Nephron (organoid): ENCODE measurements around the gene FBXW8.

Experiments
- H3K27ac Mint-ChIP-seq, 3 experiments: 2 replicates each; pipeline ENCODE4 v1.8.0; 2020; ENCODE audit warnings: mixed read lengths in 3 of 3, mild to moderate bottlenecking in 2 of 3, moderate library complexity in 1 of 3
- H3K27me3 Mint-ChIP-seq: 2 replicates; pipeline ENCODE4 v1.8.0; 2021; ENCODE audit warnings: low read depth, mild to moderate bottlenecking, moderate library complexity, mixed read lengths
- H3K36me3 Mint-ChIP-seq: 2 replicates; pipeline ENCODE4 v1.8.0; 2020; ENCODE audit warnings: low read depth, mixed read lengths
- H3K4me1 Mint-ChIP-seq: 2 replicates; pipeline ENCODE4 v1.8.0; 2020; ENCODE audit warnings: mixed read lengths
- H3K4me3 Mint-ChIP-seq, 3 experiments: 2 replicates each; pipeline ENCODE4 v1.8.0; 2020; ENCODE audit warnings: mild to moderate bottlenecking in 3 of 3, mixed read lengths in 3 of 3, moderate library complexity in 2 of 3
- H3K9me3 Mint-ChIP-seq: 2 replicates; pipeline ENCODE4 v1.8.0; 2020; ENCODE audit warnings: mixed read lengths
- TF ChIP-seq, protein P1 (sequence below), 3 experiments: fragments of 200-600 bp; sonication (generic); IDR thresholded peaks; one replicate each; pipeline ENCODE4 v1.5.0; 2021; ENCODE audit warnings: antibody characterized with exemption in 3 of 3; ENCODE audit not compliant: unreplicated experiment in 3 of 3

The FBXW8 gene

GRCh38 chr12:117064049-117064448, 153.3 kb downstream of the FBXW8 start:
- no peak overlapping the region for H3K4me3 Mint-ChIP-seq
- no peak overlapping the region for H3K27ac Mint-ChIP-seq
- TF ChIP-seq, protein P1, sequence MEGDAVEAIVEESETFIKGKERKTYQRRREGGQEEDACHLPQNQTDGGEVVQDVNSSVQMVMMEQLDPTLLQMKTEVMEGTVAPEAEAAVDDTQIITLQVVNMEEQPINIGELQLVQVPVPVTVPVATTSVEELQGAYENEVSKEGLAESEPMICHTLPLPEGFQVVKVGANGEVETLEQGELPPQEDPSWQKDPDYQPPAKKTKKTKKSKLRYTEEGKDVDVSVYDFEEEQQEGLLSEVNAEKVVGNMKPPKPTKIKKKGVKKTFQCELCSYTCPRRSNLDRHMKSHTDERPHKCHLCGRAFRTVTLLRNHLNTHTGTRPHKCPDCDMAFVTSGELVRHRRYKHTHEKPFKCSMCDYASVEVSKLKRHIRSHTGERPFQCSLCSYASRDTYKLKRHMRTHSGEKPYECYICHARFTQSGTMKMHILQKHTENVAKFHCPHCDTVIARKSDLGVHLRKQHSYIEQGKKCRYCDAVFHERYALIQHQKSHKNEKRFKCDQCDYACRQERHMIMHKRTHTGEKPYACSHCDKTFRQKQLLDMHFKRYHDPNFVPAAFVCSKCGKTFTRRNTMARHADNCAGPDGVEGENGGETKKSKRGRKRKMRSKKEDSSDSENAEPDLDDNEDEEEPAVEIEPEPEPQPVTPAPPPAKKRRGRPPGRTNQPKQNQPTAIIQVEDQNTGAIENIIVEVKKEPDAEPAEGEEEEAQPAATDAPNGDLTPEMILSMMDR (IDR thresholded peaks at IDR 0.05; ENCODE audit: unreplicated experiment in 3 of 3), result no peak
- H3K9me3 Mint-ChIP-seq, result no peaks in the 10 kb centered on the region
- no peaks in the 10 kb centered on the region for H3K4me1 Mint-ChIP-seq
- H3K36me3 Mint-ChIP-seq, result no peaks in the 10 kb centered on the region
- peaks cover 27% of the 10 kb centered on the region for H3K27me3 Mint-ChIP-seq

DNA sequence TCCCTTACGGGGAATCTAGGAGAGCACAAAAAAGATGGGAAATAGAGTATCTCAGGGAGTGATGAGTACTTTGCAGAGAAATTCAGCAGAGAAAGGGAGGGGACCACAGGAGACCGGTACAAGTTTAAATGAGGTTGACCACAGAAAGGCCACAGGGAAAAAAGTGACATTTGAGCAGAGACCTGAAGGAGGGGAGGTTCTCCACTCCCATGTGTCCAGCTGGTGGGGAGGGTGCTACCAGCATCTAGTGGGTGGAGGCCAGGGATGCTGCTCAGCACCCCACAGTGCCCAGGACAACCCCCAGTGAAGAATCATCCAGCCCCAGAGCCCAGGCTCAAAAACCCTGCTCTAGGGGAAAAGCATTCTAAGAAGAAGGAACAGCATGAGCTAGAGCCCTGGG, 153.8 kb downstream of the FBXW8 start:
- H3K4me3 Mint-ChIP-seq, result no peak overlapping the region
- TF ChIP-seq, protein P1 (IDR thresholded peaks at IDR 0.05; ENCODE audit: unreplicated experiment in 3 of 3), result no peak
- peaks cover 30% of the 10 kb centered on the region for H3K27me3 Mint-ChIP-seq
- no peak overlapping the region for H3K27ac Mint-ChIP-seq
- no peaks in the 10 kb centered on the region for H3K36me3 Mint-ChIP-seq
- no peaks in the 10 kb centered on the region for H3K9me3 Mint-ChIP-seq
- no peaks in the 10 kb centered on the region for H3K4me1 Mint-ChIP-seq

GRCh38 chr12:117067016-117067415, 156.3 kb downstream of the FBXW8 start:
- no peak overlapping the region for H3K4me3 Mint-ChIP-seq
- no peaks in the 10 kb centered on the region for H3K4me1 Mint-ChIP-seq
- peaks cover 17% of the 10 kb centered on the region for H3K27me3 Mint-ChIP-seq
- TF ChIP-seq, protein P1 (IDR thresholded peaks at IDR 0.05; ENCODE audit: unreplicated experiment in 3 of 3), result no peak
- H3K27ac Mint-ChIP-seq, result no peak overlapping the region
- no peaks in the 10 kb centered on the region for H3K36me3 Mint-ChIP-seq
- H3K9me3 Mint-ChIP-seq, result no peaks in the 10 kb centered on the region

GRCh38 chr12:117067638-117068037, 156.9 kb downstream of the FBXW8 start:
- Mint-ChIP-seq H3K36me3 (no peaks in the 10 kb centered on the region), H3K4me1 (no peaks in the 10 kb centered on the region), H3K4me3 (no peak overlapping the region), H3K9me3 (no peaks in the 10 kb centered on the region), H3K27me3 (peaks cover 19% of the 10 kb centered on the region), H3K27ac (no peak overlapping the region)
- TF ChIP-seq, protein P1 (IDR thresholded peaks at IDR 0.05; ENCODE audit: unreplicated experiment in 3 of 3), result no peak

GRCh38 chr12:117068492-117068891, 157.7 kb downstream of the FBXW8 start:
- Mint-ChIP-seq H3K27me3 (peaks cover 16% of the 10 kb centered on the region), H3K4me3 (no peak overlapping the region), H3K27ac (no peak overlapping the region), H3K4me1 (no peaks in the 10 kb centered on the region), H3K9me3 (no peaks in the 10 kb centered on the region), H3K36me3 (no peaks in the 10 kb centered on the region)
- TF ChIP-seq, protein P1 (IDR thresholded peaks at IDR 0.05; ENCODE audit: unreplicated experiment in 3 of 3), result no peak

DNA sequence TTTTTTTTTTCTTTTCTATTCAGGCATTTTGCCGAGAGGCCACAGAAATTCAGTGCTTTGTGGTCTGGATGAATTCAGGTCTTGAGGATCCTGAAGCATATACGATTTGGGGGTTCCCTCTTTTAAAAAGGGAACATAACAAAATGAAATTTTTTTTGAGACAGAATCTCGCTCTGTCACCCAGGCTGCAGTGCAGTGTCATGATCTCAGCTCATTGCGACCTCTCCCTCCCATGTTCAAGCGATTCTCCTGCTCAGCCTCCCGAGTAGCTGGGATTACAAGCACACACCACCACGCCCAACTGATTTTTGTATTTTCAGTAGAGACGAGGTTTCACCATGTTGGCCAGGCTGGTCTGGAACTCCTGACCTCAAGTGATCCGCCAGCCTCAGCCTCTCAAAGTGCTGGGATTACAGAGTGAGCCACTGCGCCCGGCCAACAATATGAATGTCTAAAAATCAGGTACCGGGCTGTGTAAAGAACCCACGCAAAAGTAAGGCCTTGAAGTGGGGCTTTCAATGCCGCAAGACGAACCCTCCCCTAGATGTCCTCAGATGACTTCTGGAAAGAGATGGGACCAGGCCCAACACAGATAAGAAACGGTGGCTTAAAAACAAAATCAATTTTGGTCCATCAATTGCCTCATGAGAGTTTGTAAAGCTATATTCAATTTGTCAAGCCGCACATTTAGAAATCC, 158.5 kb downstream of the FBXW8 start:
- TF ChIP-seq, protein P1 (IDR thresholded peaks at IDR 0.05; ENCODE audit: unreplicated experiment in 3 of 3), result no peak
- no peak overlapping the region for H3K4me3 Mint-ChIP-seq
- H3K27me3 Mint-ChIP-seq, result peaks cover 12% of the 10 kb centered on the region
- no peak overlapping the region for H3K27ac Mint-ChIP-seq
- H3K4me1 Mint-ChIP-seq, result no peaks in the 10 kb centered on the region
- H3K36me3 Mint-ChIP-seq, result no peaks in the 10 kb centered on the region
- H3K9me3 Mint-ChIP-seq, result no peaks in the 10 kb centered on the region
